Right cardiac atrium (tissue), 5 donors: Measurements from ENCODE around the gene TACC2. TPM values are rescaled to one million over a fixed set of nuclear protein-coding genes. Genes with fewer than 3 reads are reported as not detected.

Source experiments
- ATAC-seq, 2 donors: fragments of 200-7000 bp; cut with Tn5 transposase; one replicate each; pipeline versions ENCODE4 v1.8.0 to v1.9.1; 2020; ENCODE audit warnings: moderate library complexity in 2 of 2, mild to moderate bottlenecking in 1 of 2
- DNase-seq, 3 donors: peaks; one replicate each; pipeline ENCODE4 v3.0.0-alpha.2; 2020
- H3K27ac ChIP-seq: one replicate; pipeline ENCODE4 v1.5.1; 2013; ENCODE audit warnings: mild to moderate bottlenecking, low read length, control low read depth, moderate library complexity
- H3K27me3 ChIP-seq: one replicate; pipeline ENCODE4 v1.6.1; 2013; ENCODE audit not compliant: control insufficient read depth, insufficient read depth
- H3K4me1 ChIP-seq: one replicate; pipeline ENCODE4 v1.6.1; 2013; ENCODE audit warnings: low read length; ENCODE audit not compliant: control insufficient read depth, insufficient read depth
- H3K4me3 ChIP-seq: one replicate; pipeline ENCODE4 v1.5.1; 2013; ENCODE audit warnings: low read length, control low read depth
- H3K9me3 ChIP-seq: one replicate; pipeline ENCODE4 v1.6.1; 2013; ENCODE audit warnings: low read length; ENCODE audit not compliant: control insufficient read depth
- WGBS: extraction: QIAGEN DNeasy Blood & Tissue Kit; methylation state at CpG from one replicate; pipeline ENCODE4 v1.1.7; 2013; 5-methylcytosine and 5-hydroxymethylcytosine counted together
- intact Hi-C, 4 donors: fragments of 100-400 bp; cut with DNase I; formaldehyde crosslinking; loops; one replicate each; pipeline versions ENCODE4 v1.11.0 to v1.14.0; 2022 to 2023
- polyA plus RNA-seq: library from polyadenylated mRNA; stranded (reverse); fragments of 200-250 nt; gene quantifications from one replicate; pipeline ENCODE4 v1.2.3, GENCODE V29; 2013
- total RNA-seq, 4 donors: library from RNA; stranded (reverse); fragmentation: NEBNext Ultra II Directional; extraction: Animal tissue kit (Norgen Biotek cat#: 25700); gene quantifications; one replicate each; pipeline ENCODE4 v1.2.1, GENCODE V29; 2021
- donor health status: healthy with polysubstance abuse.
- donor health status: DM: no; HTN: yes; CAD: no.
- donor health status: DM: no; HTN: no; CAD: no.
- donor health status: DM: no; HTN: yes; CAD: no; lungs with severe emphysema.
- donor health status: DM: yes; HTN: yes; CAD: no.

Gene TACC2
- total and polyA plus RNA-seq, 5 donors, result 234 to 370 (median 298) TPM

- intact Hi-C loops, result loop anchor here in 1 of 4 donors (10.0 kb wide), 1 partner anchor 124 kb away; no protein-coding TSS in a partner anchor
- 46% methylated on average over 9 of the region's 9 CpGs for WGBS
- peak in 2 of 3 donors; percentile 68 to 71 for DNase-seq
- H3K27me3 ChIP-seq, result no peaks in the 10 kb centered on the region
- H3K4me3 ChIP-seq, result no peak overlapping the region
- peak; percentile 4 to 30 for ATAC-seq
- H3K9me3 ChIP-seq, result no peaks in the 10 kb centered on the region
- peaks cover 28% of the 10 kb centered on the region for H3K4me1 ChIP-seq
- peak overlapping the region; percentile 93 for H3K27ac ChIP-seq
These were observed 151.5 kb downstream of the TACC2 start for GRCh38 chr10:122140461-122140902.

- H3K4me3 ChIP-seq, result no peak overlapping the region
- WGBS, result 10% methylated on average over 10 of the region's 10 CpGs
- peak overlapping the region; percentile 93 for H3K27ac ChIP-seq
- H3K27me3 ChIP-seq, result no peaks in the 10 kb centered on the region
- DNase-seq (peak; percentile 96 to 97 (median 96)), ATAC-seq (peak; percentile 74 to 89)
- intact Hi-C loops, result loop anchor here in 1 of 4 donors (10.0 kb wide), 1 partner anchor 124 kb away; no protein-coding TSS in a partner anchor
- H3K4me1 ChIP-seq, result peaks cover 28% of the 10 kb centered on the region
- no peaks in the 10 kb centered on the region for H3K9me3 ChIP-seq
These were observed 152.1 kb downstream of the TACC2 start for GRCh38 chr10:122140941-122141623.

- 42% methylated on average over 15 of the region's 15 CpGs for WGBS
- intact Hi-C loops, result loop anchor here in 1 of 4 donors (10.0 kb wide), 1 partner anchor 123 kb away; no protein-coding TSS in a partner anchor
These were observed 153.1 kb downstream of the TACC2 start for GRCh38 chr10:122141821-122142640.

GRCh38 chr10:122142641-122143237 lies 153.8 kb downstream of the TACC2 start:
- Histone ChIP-seq H3K4me3 (no peak overlapping the region), H3K9me3 (no peaks in the 10 kb centered on the region), H3K27me3 (no peaks in the 10 kb centered on the region), H3K4me1 (peaks cover 30% of the 10 kb centered on the region), H3K27ac (peak overlapping the region; percentile 85)
- 33% methylated on average over 14 of the region's 14 CpGs for WGBS
- intact Hi-C loops, result loop anchor here in 1 of 4 donors (10.0 kb wide), 1 partner anchor 122 kb away; no protein-coding TSS in a partner anchor
- ATAC-seq (no peak), DNase-seq (peak in 2 of 3 donors; percentile 76 to 82)

More at GRCh38 chr10:122141821-122142640, 153.1 kb downstream of the TACC2 start:
- Histone ChIP-seq H3K27me3 (no peaks in the 10 kb centered on the region), H3K4me1 (peaks cover 28% of the 10 kb centered on the region), H3K4me3 (no peak overlapping the region), H3K27ac (peak overlapping the region; percentile 85), H3K9me3 (no peaks in the 10 kb centered on the region)
- DNase-seq (peak in 2 of 3 donors; percentile 74 to 84), ATAC-seq (no peak)

- DNase-seq (peak in 1 of 3 donors; percentile 54), ATAC-seq (no peak)
- H3K27me3 ChIP-seq, result no peaks in the 10 kb centered on the region
- H3K9me3 ChIP-seq, result no peaks in the 10 kb centered on the region
- intact Hi-C loops, result loop anchor here in 1 of 4 donors (10.0 kb wide), 1 partner anchor 121 kb away; no protein-coding TSS in a partner anchor
- H3K4me3 ChIP-seq, result no peak overlapping the region
- WGBS, result 71% methylated on average over 14 of the region's 14 CpGs
- H3K4me1 ChIP-seq, result peaks cover 32% of the 10 kb centered on the region
- peak overlapping the region; percentile 37 for H3K27ac ChIP-seq
These were observed 154.4 kb downstream of the TACC2 start for GRCh38 chr10:122143238-122143841.

- intact Hi-C loops, result loop anchor here in 1 of 4 donors (10.0 kb wide), 1 partner anchor 121 kb away; no protein-coding TSS in a partner anchor
- Histone ChIP-seq H3K27me3 (no peaks in the 10 kb centered on the region), H3K9me3 (no peaks in the 10 kb centered on the region), H3K4me1 (peaks cover 34% of the 10 kb centered on the region), H3K27ac (no peak overlapping the region), H3K4me3 (no peak overlapping the region)
- 45% methylated on average over 2 of the region's 2 CpGs for WGBS
- peak in 1 of 3 donors; percentile 20 for DNase-seq
- no peak for ATAC-seq
These were observed 155.2 kb downstream of the TACC2 start for GRCh38 chr10:122144199-122144598.

GRCh38 chr10:122145113-122145512 lies 156.2 kb downstream of the TACC2 start:
- Histone ChIP-seq H3K4me3 (no peak overlapping the region), H3K4me1 (peaks cover 32% of the 10 kb centered on the region), H3K27ac (no peak overlapping the region), H3K9me3 (no peaks in the 10 kb centered on the region), H3K27me3 (no peaks in the 10 kb centered on the region)
- intact Hi-C loops, result loop anchor here in 1 of 4 donors (10.0 kb wide), 1 partner anchor 120 kb away; no protein-coding TSS in a partner anchor
- ATAC-seq (no peak), DNase-seq (no peak)
- WGBS, result 99% methylated on average over 2 of the region's 2 CpGs

GRCh38 chr10:122147663-122148062 lies 158.7 kb downstream of the TACC2 start:
- Histone ChIP-seq H3K27me3 (no peaks in the 10 kb centered on the region), H3K4me1 (peaks cover 21% of the 10 kb centered on the region), H3K4me3 (no peak overlapping the region), H3K9me3 (no peaks in the 10 kb centered on the region), H3K27ac (peak overlapping the region; percentile 67)
- intact Hi-C loops, result loop anchor here in 1 of 4 donors (10.0 kb wide), 1 partner anchor 117 kb away; no protein-coding TSS in a partner anchor
- DNase-seq (peak in 1 of 3 donors; percentile 31), ATAC-seq (no peak)
- 43% methylated on average over 7 of the region's 7 CpGs for WGBS

GRCh38 chr10:122148876-122149560 lies 160.1 kb downstream of the TACC2 start:
- H3K4me3 ChIP-seq, result no peak overlapping the region
- DNase-seq, result peak; percentile 84 to 95 (median 95)
- H3K4me1 ChIP-seq, result peaks cover 21% of the 10 kb centered on the region
- H3K9me3 ChIP-seq, result no peaks in the 10 kb centered on the region
- peak overlapping the region; percentile 91 for H3K27ac ChIP-seq
- no peaks in the 10 kb centered on the region for H3K27me3 ChIP-seq
- intact Hi-C loops, result loop anchor here in 1 of 4 donors (10.0 kb wide), 1 partner anchor 116 kb away; no protein-coding TSS in a partner anchor
- peak; percentile 68 to 76 for ATAC-seq
- WGBS, result 10% methylated on average over 15 of the region's 15 CpGs
